ENCODE results near the gene SLFN12L.

DNA sequence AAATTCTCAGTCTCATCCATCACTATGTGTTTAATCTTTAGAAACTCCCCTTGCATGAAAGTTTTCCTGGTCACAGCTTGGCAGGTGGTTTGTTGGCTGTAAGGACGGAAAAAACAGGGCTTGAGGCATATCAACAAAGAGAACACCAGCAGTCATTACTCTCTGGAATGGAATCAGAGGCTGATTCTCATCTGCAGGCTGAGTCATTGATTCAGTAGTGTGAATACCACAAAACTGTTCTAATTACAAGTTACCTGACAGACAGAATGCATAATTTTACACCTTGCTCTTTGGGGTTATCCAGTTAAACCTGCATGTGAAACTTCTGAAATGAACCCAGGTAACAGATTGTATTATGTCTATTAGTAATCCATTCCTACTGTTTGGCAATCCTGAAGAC lies 11.5 kb upstream of the SLFN12L start:
- TF ChIP-seq TARDBP (IDR thresholded peaks at IDR 0.05; ENCODE audit: borderline replicate concordance) = no peak
- TF ChIP-seq, protein P1, sequence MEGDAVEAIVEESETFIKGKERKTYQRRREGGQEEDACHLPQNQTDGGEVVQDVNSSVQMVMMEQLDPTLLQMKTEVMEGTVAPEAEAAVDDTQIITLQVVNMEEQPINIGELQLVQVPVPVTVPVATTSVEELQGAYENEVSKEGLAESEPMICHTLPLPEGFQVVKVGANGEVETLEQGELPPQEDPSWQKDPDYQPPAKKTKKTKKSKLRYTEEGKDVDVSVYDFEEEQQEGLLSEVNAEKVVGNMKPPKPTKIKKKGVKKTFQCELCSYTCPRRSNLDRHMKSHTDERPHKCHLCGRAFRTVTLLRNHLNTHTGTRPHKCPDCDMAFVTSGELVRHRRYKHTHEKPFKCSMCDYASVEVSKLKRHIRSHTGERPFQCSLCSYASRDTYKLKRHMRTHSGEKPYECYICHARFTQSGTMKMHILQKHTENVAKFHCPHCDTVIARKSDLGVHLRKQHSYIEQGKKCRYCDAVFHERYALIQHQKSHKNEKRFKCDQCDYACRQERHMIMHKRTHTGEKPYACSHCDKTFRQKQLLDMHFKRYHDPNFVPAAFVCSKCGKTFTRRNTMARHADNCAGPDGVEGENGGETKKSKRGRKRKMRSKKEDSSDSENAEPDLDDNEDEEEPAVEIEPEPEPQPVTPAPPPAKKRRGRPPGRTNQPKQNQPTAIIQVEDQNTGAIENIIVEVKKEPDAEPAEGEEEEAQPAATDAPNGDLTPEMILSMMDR (IDR thresholded peaks at IDR 0.05 in 2 of 3, conservative IDR thresholded peaks at IDR 0.05 in 1 of 3; ENCODE audit: control insufficient read depth in 2 of 3, extremely low read depth in 1 of 3, insufficient read depth in 1 of 3, low read depth in 3 of 3, low read length in 3 of 3) = no peak
- no peak for TF ChIP-seq SP1 (IDR thresholded peaks at IDR 0.05; ENCODE audit: low read depth, low read length)
- no peak for TF ChIP-seq JUND (IDR thresholded peaks at IDR 0.05; ENCODE audit: low read depth, low read length)
- TF ChIP-seq YY1 (IDR thresholded peaks at IDR 0.05; ENCODE audit: low read depth, low read length) = no peak
- TF ChIP-seq, protein P2, sequence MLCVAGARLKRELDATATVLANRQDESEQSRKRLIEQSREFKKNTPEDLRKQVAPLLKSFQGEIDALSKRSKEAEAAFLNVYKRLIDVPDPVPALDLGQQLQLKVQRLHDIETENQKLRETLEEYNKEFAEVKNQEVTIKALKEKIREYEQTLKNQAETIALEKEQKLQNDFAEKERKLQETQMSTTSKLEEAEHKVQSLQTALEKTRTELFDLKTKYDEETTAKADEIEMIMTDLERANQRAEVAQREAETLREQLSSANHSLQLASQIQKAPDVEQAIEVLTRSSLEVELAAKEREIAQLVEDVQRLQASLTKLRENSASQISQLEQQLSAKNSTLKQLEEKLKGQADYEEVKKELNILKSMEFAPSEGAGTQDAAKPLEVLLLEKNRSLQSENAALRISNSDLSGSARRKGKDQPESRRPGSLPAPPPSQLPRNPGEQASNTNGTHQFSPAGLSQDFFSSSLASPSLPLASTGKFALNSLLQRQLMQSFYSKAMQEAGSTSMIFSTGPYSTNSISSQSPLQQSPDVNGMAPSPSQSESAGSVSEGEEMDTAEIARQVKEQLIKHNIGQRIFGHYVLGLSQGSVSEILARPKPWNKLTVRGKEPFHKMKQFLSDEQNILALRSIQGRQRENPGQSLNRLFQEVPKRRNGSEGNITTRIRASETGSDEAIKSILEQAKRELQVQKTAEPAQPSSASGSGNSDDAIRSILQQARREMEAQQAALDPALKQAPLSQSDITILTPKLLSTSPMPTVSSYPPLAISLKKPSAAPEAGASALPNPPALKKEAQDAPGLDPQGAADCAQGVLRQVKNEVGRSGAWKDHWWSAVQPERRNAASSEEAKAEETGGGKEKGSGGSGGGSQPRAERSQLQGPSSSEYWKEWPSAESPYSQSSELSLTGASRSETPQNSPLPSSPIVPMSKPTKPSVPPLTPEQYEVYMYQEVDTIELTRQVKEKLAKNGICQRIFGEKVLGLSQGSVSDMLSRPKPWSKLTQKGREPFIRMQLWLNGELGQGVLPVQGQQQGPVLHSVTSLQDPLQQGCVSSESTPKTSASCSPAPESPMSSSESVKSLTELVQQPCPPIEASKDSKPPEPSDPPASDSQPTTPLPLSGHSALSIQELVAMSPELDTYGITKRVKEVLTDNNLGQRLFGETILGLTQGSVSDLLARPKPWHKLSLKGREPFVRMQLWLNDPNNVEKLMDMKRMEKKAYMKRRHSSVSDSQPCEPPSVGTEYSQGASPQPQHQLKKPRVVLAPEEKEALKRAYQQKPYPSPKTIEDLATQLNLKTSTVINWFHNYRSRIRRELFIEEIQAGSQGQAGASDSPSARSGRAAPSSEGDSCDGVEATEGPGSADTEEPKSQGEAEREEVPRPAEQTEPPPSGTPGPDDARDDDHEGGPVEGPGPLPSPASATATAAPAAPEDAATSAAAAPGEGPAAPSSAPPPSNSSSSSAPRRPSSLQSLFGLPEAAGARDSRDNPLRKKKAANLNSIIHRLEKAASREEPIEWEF (IDR thresholded peaks at IDR 0.05; ENCODE audit: insufficient replicate concordance, low read depth, low read length) = no peak
- TF ChIP-seq, protein P3, sequence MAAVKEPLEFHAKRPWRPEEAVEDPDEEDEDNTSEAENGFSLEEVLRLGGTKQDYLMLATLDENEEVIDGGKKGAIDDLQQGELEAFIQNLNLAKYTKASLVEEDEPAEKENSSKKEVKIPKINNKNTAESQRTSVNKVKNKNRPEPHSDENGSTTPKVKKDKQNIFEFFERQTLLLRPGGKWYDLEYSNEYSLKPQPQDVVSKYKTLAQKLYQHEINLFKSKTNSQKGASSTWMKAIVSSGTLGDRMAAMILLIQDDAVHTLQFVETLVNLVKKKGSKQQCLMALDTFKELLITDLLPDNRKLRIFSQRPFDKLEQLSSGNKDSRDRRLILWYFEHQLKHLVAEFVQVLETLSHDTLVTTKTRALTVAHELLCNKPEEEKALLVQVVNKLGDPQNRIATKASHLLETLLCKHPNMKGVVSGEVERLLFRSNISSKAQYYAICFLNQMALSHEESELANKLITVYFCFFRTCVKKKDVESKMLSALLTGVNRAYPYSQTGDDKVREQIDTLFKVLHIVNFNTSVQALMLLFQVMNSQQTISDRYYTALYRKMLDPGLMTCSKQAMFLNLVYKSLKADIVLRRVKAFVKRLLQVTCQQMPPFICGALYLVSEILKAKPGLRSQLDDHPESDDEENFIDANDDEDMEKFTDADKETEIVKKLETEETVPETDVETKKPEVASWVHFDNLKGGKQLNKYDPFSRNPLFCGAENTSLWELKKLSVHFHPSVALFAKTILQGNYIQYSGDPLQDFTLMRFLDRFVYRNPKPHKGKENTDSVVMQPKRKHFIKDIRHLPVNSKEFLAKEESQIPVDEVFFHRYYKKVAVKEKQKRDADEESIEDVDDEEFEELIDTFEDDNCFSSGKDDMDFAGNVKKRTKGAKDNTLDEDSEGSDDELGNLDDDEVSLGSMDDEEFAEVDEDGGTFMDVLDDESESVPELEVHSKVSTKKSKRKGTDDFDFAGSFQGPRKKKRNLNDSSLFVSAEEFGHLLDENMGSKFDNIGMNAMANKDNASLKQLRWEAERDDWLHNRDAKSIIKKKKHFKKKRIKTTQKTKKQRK (IDR thresholded peaks at IDR 0.05; ENCODE audit: low read depth, low read length) = no peak
- TF ChIP-seq NFIC (IDR thresholded peaks at IDR 0.05; ENCODE audit: low read depth, low read length) = no peak
- TF ChIP-seq SREBF1 (IDR thresholded peaks at IDR 0.05; ENCODE audit: low read length) = no peak
- TF ChIP-seq, protein P4, sequence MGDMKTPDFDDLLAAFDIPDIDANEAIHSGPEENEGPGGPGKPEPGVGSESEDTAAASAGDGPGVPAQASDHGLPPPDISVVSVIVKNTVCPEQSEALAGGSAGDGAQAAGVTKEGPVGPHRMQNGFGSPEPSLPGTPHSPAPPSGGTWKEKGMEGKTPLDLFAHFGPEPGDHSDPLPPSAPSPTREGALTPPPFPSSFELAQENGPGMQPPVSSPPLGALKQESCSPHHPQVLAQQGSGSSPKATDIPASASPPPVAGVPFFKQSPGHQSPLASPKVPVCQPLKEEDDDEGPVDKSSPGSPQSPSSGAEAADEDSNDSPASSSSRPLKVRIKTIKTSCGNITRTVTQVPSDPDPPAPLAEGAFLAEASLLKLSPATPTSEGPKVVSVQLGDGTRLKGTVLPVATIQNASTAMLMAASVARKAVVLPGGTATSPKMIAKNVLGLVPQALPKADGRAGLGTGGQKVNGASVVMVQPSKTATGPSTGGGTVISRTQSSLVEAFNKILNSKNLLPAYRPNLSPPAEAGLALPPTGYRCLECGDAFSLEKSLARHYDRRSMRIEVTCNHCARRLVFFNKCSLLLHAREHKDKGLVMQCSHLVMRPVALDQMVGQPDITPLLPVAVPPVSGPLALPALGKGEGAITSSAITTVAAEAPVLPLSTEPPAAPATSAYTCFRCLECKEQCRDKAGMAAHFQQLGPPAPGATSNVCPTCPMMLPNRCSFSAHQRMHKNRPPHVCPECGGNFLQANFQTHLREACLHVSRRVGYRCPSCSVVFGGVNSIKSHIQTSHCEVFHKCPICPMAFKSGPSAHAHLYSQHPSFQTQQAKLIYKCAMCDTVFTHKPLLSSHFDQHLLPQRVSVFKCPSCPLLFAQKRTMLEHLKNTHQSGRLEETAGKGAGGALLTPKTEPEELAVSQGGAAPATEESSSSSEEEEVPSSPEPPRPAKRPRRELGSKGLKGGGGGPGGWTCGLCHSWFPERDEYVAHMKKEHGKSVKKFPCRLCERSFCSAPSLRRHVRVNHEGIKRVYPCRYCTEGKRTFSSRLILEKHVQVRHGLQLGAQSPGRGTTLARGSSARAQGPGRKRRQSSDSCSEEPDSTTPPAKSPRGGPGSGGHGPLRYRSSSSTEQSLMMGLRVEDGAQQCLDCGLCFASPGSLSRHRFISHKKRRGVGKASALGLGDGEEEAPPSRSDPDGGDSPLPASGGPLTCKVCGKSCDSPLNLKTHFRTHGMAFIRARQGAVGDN (IDR thresholded peaks at IDR 0.05) = no peak
- TF ChIP-seq JUNB (IDR thresholded peaks at IDR 0.05) = no peak
- TF ChIP-seq POLR2AphosphoS5 (IDR thresholded peaks at IDR 0.05; ENCODE audit: low read length) = no peak

All from GM12878 (cell line).